HG03060 (cell line): ENCODE data around the gene KLHL28.

Experiments
- ATAC-seq: cut with Tn5 transposase; IDR thresholded peaks from one replicate; pipeline ENCODE4 v1.9.1; 2021; ENCODE audit warnings: low read depth, moderate number of reproducible peaks; ENCODE audit not compliant: unreplicated experiment

KLHL28 gene

GRCh38 chr14:44960646-44961045 is 1.1 kb downstream of the KLHL28 start:
- no peak for ATAC-seq

- no peak for ATAC-seq
Measured at GRCh38 chr14:44960146-44960545, 1.6 kb downstream of the KLHL28 start.

- no peak for ATAC-seq
Measured at GRCh38 chr14:44959538-44959937, 2.2 kb downstream of the KLHL28 start.

GRCh38 chr14:44956866-44957265 is 4.9 kb downstream of the KLHL28 start:
- ATAC-seq: no peak

- ATAC-seq: no peak
Measured at GRCh38 chr14:44955528-44955927, 6.2 kb downstream of the KLHL28 start.

GRCh38 chr14:44954750-44955149 is 7.0 kb downstream of the KLHL28 start:
- no peak for ATAC-seq

GRCh38 chr14:44952391-44953110 is 9.2 kb downstream of the KLHL28 start:
- ATAC-seq: no peak

GRCh38 chr14:44951051-44951450 is 10.7 kb downstream of the KLHL28 start:
- ATAC-seq: no peak

- ATAC-seq: no peak
Measured at GRCh38 chr14:44945264-44945663, 16.5 kb downstream of the KLHL28 start.

GRCh38 chr14:44944107-44944506 is 17.6 kb downstream of the KLHL28 start:
- ATAC-seq: no peak

GRCh38 chr14:44942436-44942835 is 19.3 kb downstream of the KLHL28 start:
- no peak for ATAC-seq

- ATAC-seq: no peak
Measured at GRCh38 chr14:44941591-44941990, 20.2 kb downstream of the KLHL28 start.

GRCh38 chr14:44940944-44941343 is 20.8 kb downstream of the KLHL28 start:
- ATAC-seq: no peak

- ATAC-seq: no peak
Measured at GRCh38 chr14:44940211-44940610, 21.5 kb downstream of the KLHL28 start.

- ATAC-seq: no peak
Measured at GRCh38 chr14:44937547-44937946, 24.2 kb downstream of the KLHL28 start.

- no peak for ATAC-seq
Measured at GRCh38 chr14:44935155-44935554, 26.6 kb downstream of the KLHL28 start.

GRCh38 chr14:44928793-44929192 is 33.0 kb downstream of the KLHL28 start:
- ATAC-seq: no peak

- ATAC-seq: no peak
Measured at GRCh38 chr14:44914849-44915248, 46.9 kb downstream of the KLHL28 start.

GRCh38 chr14:44912041-44912869 is 49.5 kb downstream of the KLHL28 start:
- no peak for ATAC-seq

GRCh38 chr14:44910821-44911220 is 50.9 kb downstream of the KLHL28 start:
- ATAC-seq: no peak

- no peak for ATAC-seq
Measured at GRCh38 chr14:44901696-44902095, 60.1 kb downstream of the KLHL28 start.

- ATAC-seq: no peak
Measured at GRCh38 chr14:44898551-44898950, 63.2 kb downstream of the KLHL28 start.
